WTC11 (cell line): Measurements from ENCODE around the gene PRKAR2B. TPM values are rescaled to one million over a fixed set of nuclear protein-coding genes. Genes with fewer than 3 reads are reported as not detected.
A peak's percentile ranks its signal among the peaks of the same experiment; 100 is the strongest.

ENCODE experiments used
- ATAC-seq: fragments of 200-7000 bp; cut with Tn5 transposase; 2 replicates; pipeline ENCODE4 v1.10.0; 2021; ENCODE audit warnings: mild to moderate bottlenecking, moderate library complexity
- CTCF ChIA-PET: fragments of 300-600 bp; sonication (Branson Sonifier 250); formaldehyde crosslinking; loops from one replicate; lab custom pipeline; 2021; ENCODE audit warnings: antibody characterized with exemption; lab: Charles Lee
- POLR2A ChIA-PET: fragments of 350-600 bp; sonication (Branson Sonifier 250); formaldehyde crosslinking; loops from one replicate; lab custom pipeline; 2021; ENCODE audit warnings: antibody characterized with exemption; lab: Charles Lee
- DNase-seq: peaks from one replicate; pipeline ENCODE4 v3.0.0; 2021; ENCODE audit warnings: low spot score
- H3K27ac Mint-ChIP-seq: 2 replicates; pipeline ENCODE4 v1.8.0; 2021; ENCODE audit warnings: mixed read lengths
- H3K27me3 Mint-ChIP-seq: 2 replicates; pipeline ENCODE4 v1.8.0; 2021; ENCODE audit warnings: low read depth, mild to moderate bottlenecking, moderate library complexity, mixed read lengths
- H3K36me3 Mint-ChIP-seq: 2 replicates; pipeline ENCODE4 v1.8.0; 2021; ENCODE audit warnings: mixed read lengths
- H3K4me1 Mint-ChIP-seq: 2 replicates; pipeline ENCODE4 v1.8.0; 2022; ENCODE audit warnings: mixed read lengths
- H3K4me3 Mint-ChIP-seq: 2 replicates; pipeline ENCODE4 v1.8.0; 2021; ENCODE audit warnings: mild to moderate bottlenecking, moderate library complexity, mixed read lengths
- H3K9me3 Mint-ChIP-seq: 2 replicates; pipeline ENCODE4 v1.8.0; 2021; ENCODE audit warnings: mixed read lengths
- ATF1 ChIP-seq: sonication (generic); formaldehyde crosslinking; IDR thresholded peaks from 2 replicates; pipeline ENCODE4 v1.8.1; 2023; ENCODE audit warnings: mild to moderate bottlenecking, moderate library complexity, missing genetic modification reagents
- CREM ChIP-seq: sonication (generic); formaldehyde crosslinking; IDR thresholded peaks from 2 replicates; pipeline ENCODE4 v1.8.1; 2022; ENCODE audit warnings: mild to moderate bottlenecking, missing genetic modification reagents, moderate library complexity
- HMGA2 ChIP-seq: fragments of 250-450 bp; sonication (Bioruptor Pico); IDR thresholded peaks from 2 replicates; pipeline ENCODE4 v1.4.0; 2021; ENCODE audit warnings: mild to moderate bottlenecking, moderate library complexity
- MYBL2 ChIP-seq: sonication (generic); formaldehyde crosslinking; IDR thresholded peaks from 2 replicates; pipeline ENCODE4 v1.8.1; 2023; ENCODE audit warnings: mild to moderate bottlenecking, moderate library complexity, missing genetic modification reagents
- NFE2L1 ChIP-seq: sonication (generic); formaldehyde crosslinking; IDR thresholded peaks from 2 replicates; pipeline ENCODE4 v1.8.1; 2023; ENCODE audit warnings: missing genetic modification reagents
- NR2C2 ChIP-seq: sonication (generic); formaldehyde crosslinking; IDR thresholded peaks from 2 replicates; pipeline ENCODE4 v1.8.0; 2022; ENCODE audit warnings: mild to moderate bottlenecking, missing genetic modification reagents
- PREB ChIP-seq: sonication (generic); formaldehyde crosslinking; IDR thresholded peaks from 2 replicates; pipeline ENCODE4 v1.8.1; 2022; ENCODE audit warnings: mild to moderate bottlenecking, missing genetic modification reagents, moderate library complexity, borderline replicate concordance
- SMAD4 ChIP-seq: sonication (generic); formaldehyde crosslinking; IDR thresholded peaks from 2 replicates; pipeline ENCODE4 v1.8.0; 2022; ENCODE audit warnings: mild to moderate bottlenecking, missing genetic modification reagents
- SOX15 ChIP-seq: fragments of 250-450 bp; sonication (Bioruptor Pico); IDR thresholded peaks from 2 replicates; pipeline ENCODE4 v1.9.0; 2021; ENCODE audit warnings: mild to moderate bottlenecking
- SP1 ChIP-seq: sonication (generic); formaldehyde crosslinking; conservative IDR thresholded peaks from 2 replicates; pipeline ENCODE4 v1.8.1; 2022; ENCODE audit warnings: missing genetic modification reagents
- USF1 ChIP-seq: sonication (generic); formaldehyde crosslinking; IDR thresholded peaks from 2 replicates; pipeline ENCODE4 v1.8.0; 2022; ENCODE audit warnings: mild to moderate bottlenecking, missing genetic modification reagents
- USF2 ChIP-seq: sonication (generic); formaldehyde crosslinking; IDR thresholded peaks from 2 replicates; pipeline ENCODE4 v1.8.1; 2023; ENCODE audit warnings: mild to moderate bottlenecking, missing genetic modification reagents, moderate library complexity
- ZNF232 ChIP-seq: sonication (generic); formaldehyde crosslinking; IDR thresholded peaks from 2 replicates; pipeline ENCODE4 v1.8.0; 2022; ENCODE audit warnings: mild to moderate bottlenecking, missing genetic modification reagents
- ZNF281 ChIP-seq: sonication (generic); formaldehyde crosslinking; IDR thresholded peaks from 2 replicates; pipeline ENCODE4 v1.8.0; 2023; ENCODE audit warnings: mild to moderate bottlenecking, missing genetic modification reagents
- ZNF396 ChIP-seq: fragments of 250-450 bp; sonication (Bioruptor Pico); IDR thresholded peaks from 2 replicates; pipeline ENCODE4 v1.8.0; 2021; ENCODE audit warnings: mild to moderate bottlenecking, moderate library complexity, borderline replicate concordance
- ZNF512 ChIP-seq: sonication (generic); formaldehyde crosslinking; IDR thresholded peaks from 2 replicates; pipeline ENCODE4 v1.8.1; 2022; ENCODE audit warnings: missing genetic modification reagents, borderline replicate concordance
- ZNF671 ChIP-seq: fragments of 250-450 bp; sonication (Bioruptor Pico); IDR thresholded peaks from 2 replicates; pipeline ENCODE4 v1.8.0; 2021; ENCODE audit warnings: mild to moderate bottlenecking
- total RNA-seq: library from RNA; stranded (reverse); gene quantifications from 3 replicates; pipeline ENCODE4 v1.2.3, GENCODE V29; 2021
- TF ChIP-seq, protein P1 (sequence below): fragments of 250-450 bp; sonication (Bioruptor Pico); IDR thresholded peaks from 2 replicates; pipeline ENCODE4 v1.9.0; 2021; ENCODE audit warnings: mild to moderate bottlenecking
- TF ChIP-seq, protein P2 (sequence below): fragments of 250-450 bp; sonication (Bioruptor Pico); conservative IDR thresholded peaks from 2 replicates; pipeline ENCODE4 v1.9.0; 2021; ENCODE audit warnings: mild to moderate bottlenecking
- TF ChIP-seq, protein P3 (sequence below): fragments of 250-450 bp; sonication (Bioruptor Pico); IDR thresholded peaks from 2 replicates; pipeline ENCODE4 v1.9.0; 2021; ENCODE audit warnings: moderate library complexity, mild to moderate bottlenecking, inconsistent platforms, borderline replicate concordance
- TF ChIP-seq, protein P4 (sequence below): sonication (generic); formaldehyde crosslinking; IDR thresholded peaks from 2 replicates; pipeline ENCODE4 v1.8.0; 2022; ENCODE audit warnings: mild to moderate bottlenecking, missing genetic modification reagents

Gene PRKAR2B
- total RNA-seq, 1 experiment from 2014 or later: 29.6 TPM

DNA sequence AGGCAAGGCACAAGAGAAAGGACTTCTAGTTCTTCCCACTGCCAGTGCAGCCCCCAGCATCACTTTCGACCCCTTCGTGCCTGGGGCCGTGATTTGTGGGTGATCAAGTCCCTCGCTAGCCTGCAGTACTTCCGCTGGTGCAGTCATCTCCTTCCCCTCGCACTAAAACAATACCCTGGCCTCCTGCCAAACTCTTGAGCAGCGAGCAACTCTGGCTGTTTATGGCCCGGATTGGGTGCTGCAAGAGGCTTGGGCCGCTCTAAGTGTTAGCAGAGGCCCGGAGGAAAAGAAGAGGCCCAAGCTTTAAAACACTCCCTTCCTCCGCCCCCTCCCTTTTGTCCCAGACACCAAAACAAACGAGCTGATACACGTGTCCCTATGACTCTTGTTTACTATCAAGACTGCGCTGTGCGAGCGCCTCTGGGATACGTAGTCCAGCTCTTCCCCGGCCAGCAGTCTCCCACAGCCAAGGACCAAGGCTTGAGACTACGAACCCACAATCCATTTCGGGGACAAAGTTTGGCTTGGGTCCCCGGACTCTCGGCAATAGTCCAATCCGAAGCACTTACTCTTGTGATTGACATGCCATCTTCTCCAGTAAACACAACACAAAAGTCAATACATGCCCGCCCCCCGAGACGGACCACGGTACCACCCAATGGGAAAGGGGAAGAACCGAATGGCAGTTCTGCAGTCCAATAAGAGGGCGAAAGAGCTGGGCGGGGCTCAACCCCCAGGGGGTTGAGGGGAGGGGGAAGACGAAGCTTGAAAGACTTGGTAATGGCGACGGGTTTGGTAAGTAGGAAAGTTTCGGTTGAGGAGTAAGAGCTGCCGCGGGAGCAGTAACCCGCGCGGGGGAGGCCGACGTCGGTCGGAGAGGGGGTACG is 124.0 kb downstream of the PRKAR2B start, which contains the start of gene HBP1 (continued):
- no peak for TF ChIP-seq CREM (CRISPR knock-in tag)
- TF ChIP-seq ZNF512 (CRISPR knock-in tag): no peak
- TF ChIP-seq, protein P1, sequence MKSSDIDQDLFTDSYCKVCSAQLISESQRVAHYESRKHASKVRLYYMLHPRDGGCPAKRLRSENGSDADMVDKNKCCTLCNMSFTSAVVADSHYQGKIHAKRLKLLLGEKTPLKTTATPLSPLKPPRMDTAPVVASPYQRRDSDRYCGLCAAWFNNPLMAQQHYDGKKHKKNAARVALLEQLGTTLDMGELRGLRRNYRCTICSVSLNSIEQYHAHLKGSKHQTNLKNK (CRISPR knock-in tag): no peak
- TF ChIP-seq USF1 (CRISPR knock-in tag): peak; percentile 60; the same call in 1 of the 2 replicates
- peak; percentile 78 for TF ChIP-seq SP1
- TF ChIP-seq, protein P2, sequence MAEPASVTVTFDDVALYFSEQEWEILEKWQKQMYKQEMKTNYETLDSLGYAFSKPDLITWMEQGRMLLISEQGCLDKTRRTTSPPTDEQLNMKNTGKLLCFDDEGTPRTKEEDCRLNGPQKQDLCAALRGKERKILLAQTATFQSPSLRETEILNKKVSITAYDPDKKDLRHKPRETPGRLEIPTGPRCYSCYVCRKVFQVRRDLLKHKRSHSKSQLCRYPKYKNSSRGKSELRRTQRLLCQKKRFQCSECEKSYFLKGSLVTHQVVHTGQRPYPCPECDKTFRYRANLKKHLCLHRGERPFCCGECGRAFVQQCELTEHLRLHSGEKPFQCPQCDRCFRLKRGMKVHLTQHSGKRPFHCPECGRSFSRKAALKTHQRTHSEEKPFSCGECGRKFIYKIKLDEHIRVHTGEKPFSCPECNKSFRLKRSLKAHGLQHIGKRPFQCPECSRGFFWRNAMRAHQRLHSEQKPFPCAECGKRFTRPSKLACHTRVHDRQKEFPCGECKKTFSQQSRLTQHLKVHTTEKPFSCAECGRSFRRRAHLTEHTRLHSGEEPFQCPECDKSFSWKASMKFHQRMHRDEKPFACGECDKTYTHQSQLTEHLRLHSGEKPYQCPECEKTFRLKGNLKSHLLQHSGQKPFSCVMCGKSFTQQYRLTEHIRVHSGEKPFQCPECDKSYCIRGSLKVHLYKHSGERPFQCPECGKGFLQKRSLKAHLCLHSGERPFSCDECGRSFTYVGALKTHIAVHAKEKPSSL (CRISPR knock-in tag): no peak
- no peak for TF ChIP-seq ZNF396 (CRISPR knock-in tag)
- no peak for TF ChIP-seq NR2C2 (CRISPR knock-in tag)
- TF ChIP-seq NFE2L1 (CRISPR knock-in tag): no peak
- TF ChIP-seq SOX15 (CRISPR knock-in tag): no peak
- TF ChIP-seq, all 79 proteins: peak for 7

DNA sequence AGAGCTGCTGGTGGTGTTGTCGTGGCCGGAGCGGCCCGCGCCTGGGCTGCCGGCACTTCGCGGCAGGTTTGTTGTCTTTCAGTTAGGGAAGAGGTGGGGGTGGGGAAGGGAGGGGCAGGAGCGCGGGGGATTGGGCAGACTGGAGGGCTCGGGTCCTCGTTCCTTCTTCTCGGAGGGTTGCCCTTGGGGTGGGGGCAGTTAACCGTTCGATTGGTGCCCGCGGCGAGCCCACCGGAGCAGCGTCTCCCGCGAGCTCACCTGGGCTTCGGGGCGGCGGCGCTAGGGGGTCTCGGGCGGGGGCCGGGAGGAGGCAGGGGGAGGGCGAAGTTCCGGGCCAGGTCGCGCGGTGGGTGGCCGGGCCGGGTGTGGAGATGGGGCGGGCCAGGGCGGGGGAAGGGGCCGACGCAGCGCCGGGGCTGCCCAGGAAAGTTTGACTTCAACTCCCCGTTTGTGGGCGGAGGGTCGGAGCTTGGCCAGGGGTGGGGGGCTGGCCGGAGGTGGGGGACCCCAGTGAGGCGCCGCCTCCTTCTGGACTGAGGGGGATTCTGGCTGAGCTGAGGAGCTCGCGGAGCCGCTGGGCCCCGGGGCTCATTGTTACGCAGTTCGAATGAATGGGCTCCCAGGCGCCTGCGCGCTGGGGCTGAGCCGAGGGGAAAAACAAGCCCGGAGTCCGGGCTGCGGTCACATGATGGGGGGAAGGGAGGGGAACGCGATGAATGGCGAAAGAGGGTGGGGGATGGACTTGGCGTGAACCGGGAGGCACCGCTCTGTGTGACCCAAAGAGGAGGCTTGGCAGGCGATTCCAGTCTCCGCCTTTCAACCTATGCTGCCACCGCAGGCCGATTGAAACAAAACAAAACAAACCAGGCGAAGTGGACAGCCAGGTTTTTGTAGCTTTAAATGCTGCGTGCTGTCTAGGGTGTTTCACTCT is 124.9 kb downstream of the PRKAR2B start:
- ChIA-PET POLR2A (interaction anchor here (0.5 to 1.6 kb wide), 5 partner anchors 31 to 884 kb away, joined by 3 to 8 read pairs (median 4); partner anchors contain the start of gene NAMPT), CTCF (interaction anchor here (0.9 to 3.5 kb wide), 18 partner anchors 13 to 993 kb away, joined by 3 to 29 read pairs (median 4); no protein-coding TSS in a partner anchor)
- Mint-ChIP-seq H3K4me3 (peak overlapping the region; percentile 94), H3K9me3 (no peaks in the 10 kb centered on the region), H3K27ac (peak overlapping the region; percentile 100), H3K4me1 (peaks cover 52% of the 10 kb centered on the region), H3K27me3 (no peaks in the 10 kb centered on the region), H3K36me3 (peaks cover 2% of the 10 kb centered on the region; the same call in 1 of the 2 replicates)
- DNase-seq (peak; percentile 94), ATAC-seq (peak; percentile 56)
- TF ChIP-seq USF2 (CRISPR knock-in tag) (peak; percentile 95), SMAD4 (CRISPR knock-in tag) (no peak), CREM (CRISPR knock-in tag) (no peak), PREB (CRISPR knock-in tag) (no peak), ATF1 (CRISPR knock-in tag) (no peak), HMGA2 (CRISPR knock-in tag) (no peak), ZNF281 (peak; percentile 92), SP1 (peak; percentile 53; the same call in 1 of the 2 replicates), MYBL2 (peak; percentile 61; the same call in 1 of the 2 replicates), ZNF232 (CRISPR knock-in tag) (no peak), ZNF671 (CRISPR knock-in tag) (no peak)
- TF ChIP-seq, protein P3, sequence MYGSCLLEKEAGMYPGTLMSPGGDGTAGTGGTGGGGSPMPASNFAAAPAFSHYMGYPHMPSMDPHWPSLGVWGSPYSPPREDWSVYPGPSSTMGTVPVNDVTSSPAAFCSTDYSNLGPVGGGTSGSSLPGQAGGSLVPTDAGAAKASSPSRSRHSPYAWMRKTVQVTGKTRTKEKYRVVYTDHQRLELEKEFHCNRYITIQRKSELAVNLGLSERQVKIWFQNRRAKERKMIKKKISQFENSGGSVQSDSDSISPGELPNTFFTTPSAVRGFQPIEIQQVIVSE (CRISPR knock-in tag): no peak
- TF ChIP-seq, protein P4, sequence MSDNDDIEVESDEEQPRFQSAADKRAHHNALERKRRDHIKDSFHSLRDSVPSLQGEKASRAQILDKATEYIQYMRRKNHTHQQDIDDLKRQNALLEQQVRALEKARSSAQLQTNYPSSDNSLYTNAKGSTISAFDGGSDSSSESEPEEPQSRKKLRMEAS (CRISPR knock-in tag): peak; percentile 55; the same call in 1 of the 2 replicates
